GM12872 (cell line): Measurements from ENCODE around the gene IL31.

Experiments used
- CTCF ChIP-seq: IDR thresholded peaks from 3 replicates; pipeline ENCODE4 v1.5.1; 2011; ENCODE audit warnings: low read depth, mild to moderate bottlenecking, low read length, moderate library complexity; ENCODE audit not compliant: insufficient read depth

The IL31 gene

GRCh38 chr12:122160761-122161160 is 13.3 kb downstream of the IL31 start:
- no peak for TF ChIP-seq CTCF

GRCh38 chr12:122159882-122160281 is 14.1 kb downstream of the IL31 start:
- no peak; the same call in 2 of the 3 replicates for TF ChIP-seq CTCF

GRCh38 chr12:122158700-122159285 is 15.2 kb downstream of the IL31 start:
- TF ChIP-seq CTCF: no peak

GRCh38 chr12:122155705-122156104 is 18.3 kb downstream of the IL31 start:
- TF ChIP-seq CTCF: no peak

- no peak for TF ChIP-seq CTCF
These were observed 21.3 kb downstream of the IL31 start for GRCh38 chr12:122152754-122153153.

- TF ChIP-seq CTCF: no peak
These were observed 23.8 kb downstream of the IL31 start for GRCh38 chr12:122150127-122150681.

- no peak for TF ChIP-seq CTCF
These were observed 25.4 kb downstream of the IL31 start for GRCh38 chr12:122148657-122149056.
